ENCODE measurements around the gene CLEC4C.

CLEC4C gene

GRCh38 chr12:7723926-7724325, 23.2 kb downstream of the CLEC4C start:
- DNase-seq: no peak

GRCh38 chr12:7719946-7720730, 27.0 kb downstream of the CLEC4C start:
- DNase-seq: no peak

- no peak for DNase-seq
Measured at GRCh38 chr12:7716381-7716780, 30.8 kb downstream of the CLEC4C start.

DNA sequence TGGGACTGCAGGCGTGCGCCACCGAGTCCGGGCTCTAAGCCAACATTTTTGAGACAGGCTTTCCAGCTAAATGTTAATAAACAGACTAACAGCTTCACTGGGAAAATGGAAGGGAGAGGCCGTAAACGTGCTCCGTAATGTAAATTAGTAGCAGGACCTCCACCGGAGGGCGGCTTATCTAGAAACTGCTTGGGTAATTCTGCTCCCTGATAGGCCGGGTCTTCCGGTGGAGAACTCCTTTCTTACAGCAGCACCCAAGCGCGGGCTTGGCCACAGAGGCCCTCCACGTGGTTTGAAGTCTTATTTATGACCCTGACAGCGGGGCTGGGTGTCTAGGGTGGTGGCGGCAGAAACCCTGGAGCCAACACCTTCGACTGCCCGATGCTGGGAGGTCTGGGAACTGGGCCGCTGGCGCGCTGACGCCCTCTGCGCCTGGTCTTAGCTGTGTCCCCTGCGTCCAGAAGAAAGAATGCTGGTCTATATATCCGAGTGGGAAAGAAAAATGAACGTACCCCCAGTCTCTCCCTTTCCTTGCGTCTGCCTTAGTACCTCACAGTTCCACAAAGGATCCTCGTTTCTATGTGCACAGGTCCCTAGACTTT, 34.2 kb downstream of the CLEC4C start:
- no peak for DNase-seq

GRCh38 chr12:7711133-7711532, 36.0 kb downstream of the CLEC4C start, which contains the start of gene DPPA3:
Gene DPPA3, plus strand, starts transcription at chr12:7711433. Its CDS starts 138 bp downstream, at chr12:7711571.
- no peak for DNase-seq

GRCh38 chr12:7709969-7710675, 37.1 kb downstream of the CLEC4C start:
- no peak for DNase-seq

DNA sequence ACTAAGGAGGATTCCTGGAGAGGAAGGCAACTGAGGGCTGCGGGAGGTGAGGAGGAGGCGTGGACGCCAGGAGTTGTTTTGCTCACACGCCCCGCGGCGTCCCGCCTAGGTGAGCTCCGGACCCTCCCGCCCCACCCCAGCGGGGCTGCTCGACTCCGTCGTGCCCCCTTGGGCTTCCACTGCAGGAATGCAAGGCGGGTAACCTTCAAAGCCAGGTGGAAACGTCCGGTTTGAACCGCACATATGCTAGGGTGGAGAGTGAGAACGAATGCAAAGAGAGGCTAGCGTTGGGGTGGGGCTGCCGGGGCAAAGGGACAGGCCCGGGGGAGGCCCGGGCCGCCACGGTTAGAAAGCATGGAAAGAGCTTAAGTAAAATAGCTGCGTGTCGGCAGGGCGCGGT, 41.3 kb downstream of the CLEC4C start:
- DNase-seq: no peak

DNA sequence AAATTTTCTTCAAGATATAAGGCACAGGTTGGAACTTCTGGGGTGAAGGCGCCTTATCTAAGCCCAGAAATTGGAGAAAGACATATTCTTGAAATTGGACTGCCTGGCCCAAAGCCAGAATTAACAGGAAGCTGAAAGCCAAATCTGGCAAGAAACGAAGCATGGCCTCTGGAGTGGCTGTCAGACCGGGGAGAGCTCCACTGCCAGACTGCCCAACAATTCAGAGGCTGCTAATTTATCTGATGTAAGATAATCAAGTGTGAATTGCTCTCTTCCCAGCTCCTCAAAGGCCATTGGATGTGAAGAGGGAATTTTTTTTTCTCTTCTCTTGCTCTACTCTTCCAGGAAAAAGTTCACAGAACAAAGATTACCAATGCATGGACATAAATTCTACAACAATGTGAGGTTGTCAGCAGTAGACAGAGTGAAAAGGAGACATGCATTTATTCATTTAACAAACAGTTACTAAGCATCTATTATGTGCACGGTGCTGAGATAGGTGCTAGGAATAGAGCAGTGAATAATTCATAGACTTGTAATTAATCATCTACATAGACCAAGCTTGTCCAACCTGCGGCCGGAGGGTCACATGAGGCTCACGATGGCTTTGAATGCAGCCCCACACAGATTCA, 51.5 kb downstream of the CLEC4C start, which contains the start of gene GDF3:
GDF3 (minus strand) TSS at position 210 of the 632 bp plus-strand sequence; CDS start at position 163, 47 bp downstream.
- no peak for DNase-seq

GRCh38 chr12:7695237-7695560, 52.0 kb downstream of the CLEC4C start:
- no peak for DNase-seq

- no peak for DNase-seq
Measured at GRCh38 chr12:7694556-7695236, 52.5 kb downstream of the CLEC4C start.

DNA sequence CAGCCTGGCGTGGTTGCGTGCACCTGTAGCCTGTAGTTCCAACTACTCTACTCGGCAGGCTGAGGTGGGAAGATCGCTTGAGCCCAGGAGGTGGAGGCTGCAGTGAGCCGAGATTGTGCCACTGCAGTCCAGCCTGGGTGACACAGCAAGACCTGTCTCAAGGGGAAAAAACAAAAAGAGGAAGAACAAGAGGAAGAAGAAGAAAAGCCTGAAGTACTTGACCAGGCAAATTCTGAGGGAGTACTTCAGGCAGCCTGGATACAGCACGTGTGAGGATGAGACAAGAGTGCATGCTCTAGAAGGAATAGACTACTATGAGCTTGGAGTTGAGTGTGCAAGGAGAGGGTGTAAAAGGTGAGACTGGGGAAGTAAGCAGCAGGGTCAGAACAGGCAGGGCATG, 53.4 kb downstream of the CLEC4C start:
- DNase-seq: no peak

- DNase-seq: no peak
Measured at GRCh38 chr12:7681535-7681934, 65.6 kb downstream of the CLEC4C start.

Data from amygdala (tissue), 56 donors.